GM12878 (cell line): Measurements from ENCODE around the gene SRPK2. TPM values are rescaled to one million over a fixed set of nuclear protein-coding genes. Genes with fewer than 3 reads are reported as not detected.

Experiments used
- ATAC-seq: fragments of 200-7000 bp; cut with Tn5 transposase; 3 replicates; pipeline ENCODE4 v1.9.1; 2020; ENCODE audit warnings: mild to moderate bottlenecking, moderate library complexity
- BruUV-seq: library from RNA; stranded (reverse); fragments of 400-500 nt; replicated peaks from 2 replicates; lab custom pipeline; 2021; lab: Mats Ljungman, UMichigan
- CTCF ChIA-PET: fragments of 300-600 bp; sonication (Branson Sonifier 250); formaldehyde crosslinking; extraction: SDS; loops from one replicate; lab custom pipeline; 2021; ENCODE audit warnings: inconsistent platforms; lab: Yijun Ruan, JAX
- POLR2A ChIA-PET: fragments of 350-600 bp; formaldehyde crosslinking; extraction: SDS; loops from one replicate; lab custom pipeline; 2021; ENCODE audit warnings: inconsistent platforms; lab: Charles Lee
- RAD21 ChIA-PET: fragments of 300-600 bp; sonication (Branson Sonifier 250); formaldehyde crosslinking; loops from one replicate; lab custom pipeline; 2023; ENCODE audit warnings: antibody characterized with exemption; ENCODE audit not compliant: unreplicated experiment; lab: Charles Lee
- SMC1A ChIA-PET: fragments of 300-600 bp; sonication (Branson Sonifier 250); formaldehyde crosslinking; loops from one replicate; lab custom pipeline; 2023; ENCODE audit not compliant: unreplicated experiment, uncharacterized antibody; lab: Charles Lee
- DNase-seq: peaks from one replicate; pipeline ENCODE4 v3.0.0-alpha.2; 2011; ENCODE audit warnings: low read depth, low spot score
- FAIRE-seq: peaks from 3 replicates; lab custom pipeline; 2011; peaks lifted over from hg19 to GRCh38; lab: Jason Lieb, UNC
- H2AFZ ChIP-seq: 2 replicates; pipeline ENCODE4 v1.6.0; 2011; ENCODE audit warnings: low read depth, low read length, control low read depth; ENCODE audit not compliant: control insufficient read depth
- H3K27ac ChIP-seq: 2 replicates; pipeline ENCODE4 v1.5.1; 2011; ENCODE audit warnings: control low read depth; ENCODE audit not compliant: control insufficient read depth, insufficient read depth
- H3K27me3 ChIP-seq, 2 experiments: replicated peaks in 1 of 2; 2 replicates each; pipeline versions ENCODE4 v1.6.0 to v1.6.1; 2011; ENCODE audit warnings: low read length in 1 of 2; ENCODE audit not compliant: control insufficient read depth in 2 of 2, insufficient read depth in 2 of 2
- H3K36me3 ChIP-seq, 2 experiments: 2 replicates each; pipeline ENCODE4 v1.5.1; 2011; ENCODE audit warnings: low read length in 1 of 2; ENCODE audit not compliant: control insufficient read depth in 2 of 2, insufficient read depth in 2 of 2
- H3K4me1 ChIP-seq: 2 replicates; pipeline ENCODE4 v1.6.1; 2011; ENCODE audit warnings: mild to moderate bottlenecking, low read length, moderate library complexity, mixed read lengths; ENCODE audit not compliant: control insufficient read depth, insufficient read depth
- H3K4me2 ChIP-seq: 2 replicates; pipeline ENCODE4 v1.6.0; 2011; ENCODE audit warnings: control low read depth; ENCODE audit not compliant: control insufficient read depth, insufficient read depth
- H3K4me3 ChIP-seq: fragments of 200-600 bp; sonication (generic); 2 replicates; pipeline ENCODE4 v1.5.1; 2016
- H3K79me2 ChIP-seq: 2 replicates; pipeline ENCODE4 v1.6.0; 2011; ENCODE audit warnings: low read length; ENCODE audit not compliant: control insufficient read depth, insufficient read depth
- H3K9ac ChIP-seq: 2 replicates; pipeline ENCODE4 v1.8.0; 2011; ENCODE audit warnings: low read length, control low read depth, mixed read lengths; ENCODE audit not compliant: control insufficient read depth, insufficient read depth
- H3K9me3 ChIP-seq: replicated peaks from 3 replicates; pipeline ENCODE4 v1.5.1; 2011; ENCODE audit warnings: mild to moderate bottlenecking, low read length; ENCODE audit not compliant: control insufficient read depth, insufficient read depth
- H4K20me1 ChIP-seq: 2 replicates; pipeline ENCODE4 v1.6.0; 2011; ENCODE audit not compliant: control insufficient read depth, insufficient read depth
- ATF3 ChIP-seq: IDR thresholded peaks from 2 replicates; pipeline ENCODE4 v1.6.1; 2011; ENCODE audit warnings: low read depth, mild to moderate bottlenecking, low read length, moderate library complexity, borderline replicate concordance; ENCODE audit errors: extremely low read depth
- BACH1 ChIP-seq: fragments of 450-650 bp; IDR thresholded peaks from 2 replicates; pipeline ENCODE4 v1.6.1; 2017; ENCODE audit warnings: mild to moderate bottlenecking, borderline replicate concordance
- CEBPZ ChIP-seq: fragments of 150-350 bp; IDR thresholded peaks from 2 replicates; pipeline ENCODE4 v1.6.1; 2016; ENCODE audit warnings: low read depth, low read length
- E4F1 ChIP-seq: fragments of 450-650 bp; IDR thresholded peaks from 2 replicates; pipeline ENCODE4 v1.6.1; 2018; ENCODE audit warnings: borderline replicate concordance, mild to moderate bottlenecking; ENCODE audit not compliant: partially characterized antibody
- ELK1 ChIP-seq: IDR thresholded peaks from 2 replicates; pipeline ENCODE4 v1.6.1; 2012; ENCODE audit warnings: low read depth, low read length, improper control_type of control experiment
- FOXK2 ChIP-seq: fragments of 450-650 bp; IDR thresholded peaks from 2 replicates; pipeline ENCODE4 v1.6.1; 2017; ENCODE audit warnings: mild to moderate bottlenecking, moderate library complexity
- GABPA ChIP-seq: IDR thresholded peaks from 2 replicates; pipeline ENCODE4 v1.6.1; 2014; ENCODE audit warnings: antibody characterized with exemption, low read depth, mild to moderate bottlenecking, inconsistent platforms
- HDAC6 ChIP-seq: fragments of 200-600 bp; sonication (generic); IDR thresholded peaks from one replicate; pipeline ENCODE4 v1.8.0; 2017; ENCODE audit warnings: antibody characterized with exemption; ENCODE audit not compliant: unreplicated experiment
- NFIC ChIP-seq: IDR thresholded peaks from 2 replicates; pipeline ENCODE4 v1.6.1; 2012; ENCODE audit warnings: low read depth, mild to moderate bottlenecking, inconsistent platforms, low read length, moderate library complexity
- NFYA ChIP-seq: IDR thresholded peaks from 2 replicates; pipeline ENCODE4 v1.6.1; 2011; ENCODE audit warnings: low read depth, mild to moderate bottlenecking, low read length, improper control_type of control experiment, borderline replicate concordance
- POLR2AphosphoS5 ChIP-seq: IDR thresholded peaks from 2 replicates; pipeline ENCODE4 v1.6.1; 2011; ENCODE audit warnings: mild to moderate bottlenecking, low read length, inconsistent platforms
- RELB ChIP-seq: fragments of 450-650 bp; IDR thresholded peaks from 2 replicates; pipeline ENCODE4 v1.6.1; 2017; ENCODE audit warnings: low read depth, mild to moderate bottlenecking, moderate library complexity
- STAT1 ChIP-seq: fragments of 450-650 bp; conservative IDR thresholded peaks from 2 replicates; pipeline ENCODE4 v1.6.1; 2014; ENCODE audit warnings: antibody characterized with exemption, mild to moderate bottlenecking
- WGBS: methylation state at CpG from one replicate; pipeline ENCODE4 v1.1.6; 2016; ENCODE audit warnings: low lambda C conversion rate; ENCODE audit not compliant: insufficient replicate concordance, insufficient coverage; ENCODE audit errors: missing lambda C conversion rate; 5-methylcytosine and 5-hydroxymethylcytosine counted together
- in situ Hi-C: fragments of 300-500 bp; cut with MboI; formaldehyde crosslinking; loops from 9 replicates; pipeline ENCODE4 v1.14.3; 2018; ENCODE audit warnings: mixed read lengths
- intact Hi-C: fragments of 100-400 bp; cut with micrococcal nuclease; formaldehyde crosslinking; loops from one replicate; pipeline ENCODE4 v1.14.2; 2022; ENCODE audit not compliant: unreplicated experiment
- polyA plus RNA-seq, 11 experiments: library from polyadenylated mRNA; depleted of rRNA in 4 of 11; unstranded in 6 of 11; stranded (reverse) in 5 of 11; fragments of >200 nt; fragmentation: Nextera tagmentation in 4 of 11; fragmentation: Illumina TruSeq in 1 of 11; extraction: Ambion mirVana in 4 of 11; extraction: Trizol in 1 of 11; gene quantifications; 1 replicate in 1 of 11; 2 replicates in 10 of 11; pipeline versions ENCODE4 v1.2.1 to v1.2.3, GENCODE V29; 2011 to 2016; ENCODE audit warnings: inconsistent platforms in 2 of 11, missing spikeins in 2 of 11, low read depth in 1 of 11
- total RNA-seq, 4 experiments: library from RNA; depleted of rRNA in 3 of 4; stranded (reverse); fragments of >200 nt in 3 of 4; fragmentation: Illumina TruSeq in 1 of 4; extraction: Trizol in 1 of 4; gene quantifications; 2 replicates each; pipeline versions ENCODE4 v1.2.1 to v1.2.3, GENCODE V29; 2013 to 2021

SRPK2 gene
- total and polyA plus RNA-seq, 10 of the 15 experiments (the other 5 are each of a cell fraction or from before 2014, with no cell fraction given) = 13.2 to 32.8 (median 24.5) TPM

DNA sequence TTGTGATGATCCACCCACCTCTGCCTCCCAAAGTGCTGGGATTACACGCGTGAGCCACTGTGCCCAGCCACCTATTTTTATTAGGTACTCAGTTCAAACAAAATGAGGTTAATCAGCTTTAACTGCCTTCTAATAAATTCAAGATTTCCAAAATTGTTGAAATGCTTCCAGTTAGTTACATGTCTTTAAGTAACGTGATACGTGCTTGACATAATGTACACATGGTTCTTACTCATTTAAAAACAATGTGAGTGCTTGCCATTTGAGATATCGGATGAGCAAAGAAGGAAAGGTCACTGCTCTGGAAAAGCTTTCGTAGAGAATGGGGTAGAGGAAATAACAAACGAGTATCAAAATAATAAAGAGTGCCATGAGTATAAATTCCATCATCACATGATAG is 291.1 kb downstream of the SRPK2 start:
- H3K4me2 ChIP-seq = no peak overlapping the region
- no peak for FAIRE-seq
- RAD21 ChIA-PET = interaction anchor here (0.6 to 1.6 kb wide), 3 partner anchors 31 to 246 kb away, joined by 3 to 4 read pairs (median 4); no protein-coding TSS in a partner anchor
- no peak overlapping the region for H2AFZ ChIP-seq
- no peaks in the 10 kb centered on the region for H4K20me1 ChIP-seq
- intact Hi-C loops (no loop called here), in situ Hi-C loops (loop anchor here (25.0 kb wide), 1 partner anchor 1760 kb away; the partner anchor contains the start of genes DNAJC2 and PSMC2)
- H3K79me2 ChIP-seq = no peaks in the 10 kb centered on the region; the same call in none of the 2 replicates
- H3K4me3 ChIP-seq = no peak overlapping the region
- WGBS = 71% methylated on average over 7 of the region's 7 CpGs
- peaks cover 1 to 21% of the 10 kb centered on the region in 2 experiments for H3K36me3 ChIP-seq
- no peaks in the 10 kb centered on the region for H3K27me3 ChIP-seq
- peaks cover 22% of the 10 kb centered on the region; the same call in 1 of the 2 replicates for H3K4me1 ChIP-seq
- CTCF ChIA-PET = interaction anchor here (1.6 kb wide), 1 partner anchor 114 kb away, joined by 3 read pairs; no protein-coding TSS in a partner anchor
- no peaks in the 10 kb centered on the region for H3K9me3 ChIP-seq
- SMC1A ChIA-PET = interaction anchor here (1.6 to 2.3 kb wide), 2 partner anchors 115 to 155 kb away, joined by 3 to 13 read pairs; no protein-coding TSS in a partner anchor
- no peak overlapping the region for H3K9ac ChIP-seq
- POLR2A ChIA-PET = interaction anchor here (0.6 to 1.5 kb wide), 2 partner anchors 16 to 493 kb away, joined by 4 read pairs; no protein-coding TSS in a partner anchor
- no peak overlapping the region for H3K27ac ChIP-seq
- no TSS peak for BruUV-seq
- no peak for DNase-seq
- no peak for ATAC-seq
- TF ChIP-seq CEBPZ = no peak
- TF ChIP-seq E4F1 = no peak
- no peak for TF ChIP-seq BACH1
- TF ChIP-seq STAT1 = no peak
- no peak for TF ChIP-seq RELB
- no peak for TF ChIP-seq NFIC
- TF ChIP-seq ELK1 = no peak
- TF ChIP-seq NFYA = no peak
- no peak for TF ChIP-seq FOXK2
- TF ChIP-seq POLR2AphosphoS5 = no peak
- no peak for TF ChIP-seq HDAC6
- no peak for TF ChIP-seq ATF3
- no peak for TF ChIP-seq GABPA
